Left hindlimb (tissue), 1 donor: ENCODE data around the gene KBTBD12.
A peak's percentile ranks its signal among the peaks of the same experiment; 100 is the strongest.

Source experiments
- DNase-seq: peaks from one replicate; pipeline ENCODE4 v3.0.0-alpha.2; 2018

Gene KBTBD12

DNA sequence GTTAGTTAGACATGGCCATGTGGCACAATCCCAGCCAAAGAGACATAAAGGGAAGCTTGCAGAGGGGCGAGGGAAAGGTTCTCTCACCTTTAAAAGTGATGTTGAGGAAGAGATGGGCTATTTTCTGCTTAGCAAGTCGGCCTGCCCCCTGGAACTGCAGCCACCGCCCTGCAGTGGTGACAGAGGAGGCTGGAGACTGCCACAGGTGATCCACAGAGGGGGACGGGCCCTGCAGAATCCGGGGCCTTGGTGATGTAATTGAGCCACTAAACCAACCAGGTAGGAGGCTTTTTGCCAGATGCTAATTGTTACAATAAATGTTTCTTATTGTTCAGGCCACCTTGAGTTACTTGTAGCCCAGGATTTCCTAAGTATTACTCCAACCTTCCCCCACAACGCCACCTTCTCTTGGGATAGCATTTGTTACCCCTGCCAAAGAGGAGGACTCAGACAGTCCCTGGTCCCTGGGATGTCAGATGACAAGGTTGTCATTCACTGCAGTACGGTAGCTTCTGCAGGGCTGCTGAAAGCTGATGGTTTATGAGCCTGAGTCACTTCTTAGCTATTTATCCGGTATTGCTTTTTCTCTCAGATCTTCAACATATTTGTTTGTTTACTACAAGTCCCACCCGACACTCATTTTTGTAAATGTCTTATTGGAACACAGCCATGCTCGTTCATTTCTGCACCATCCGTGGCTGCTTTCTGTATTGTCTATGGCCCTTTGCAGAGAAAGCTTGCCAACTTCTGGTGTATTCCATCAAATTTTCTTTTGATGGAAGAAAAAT is 73.9 kb downstream of the KBTBD12 start:
- DNase-seq = no peak

DNA sequence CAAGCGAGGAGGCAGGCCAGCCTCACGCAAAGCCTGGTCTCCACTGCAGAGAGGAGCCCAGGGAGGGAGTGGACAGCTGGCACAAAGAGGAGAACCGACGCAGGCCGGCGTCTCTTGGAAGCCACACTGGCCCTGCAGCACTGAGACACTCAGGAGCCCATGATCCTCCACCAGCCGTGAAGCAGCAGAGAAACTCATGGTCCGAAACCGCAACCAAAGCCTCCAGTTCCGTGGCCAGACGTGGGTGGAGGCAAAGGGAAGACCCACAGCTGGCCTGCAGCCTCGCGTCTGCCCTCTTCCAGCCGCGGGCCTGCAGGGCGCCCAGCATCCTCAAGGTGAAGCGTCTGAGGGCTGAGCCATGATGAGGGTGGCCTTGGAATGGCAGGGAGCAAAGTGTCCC is 75.0 kb downstream of the KBTBD12 start:
- DNase-seq = no peak

DNA sequence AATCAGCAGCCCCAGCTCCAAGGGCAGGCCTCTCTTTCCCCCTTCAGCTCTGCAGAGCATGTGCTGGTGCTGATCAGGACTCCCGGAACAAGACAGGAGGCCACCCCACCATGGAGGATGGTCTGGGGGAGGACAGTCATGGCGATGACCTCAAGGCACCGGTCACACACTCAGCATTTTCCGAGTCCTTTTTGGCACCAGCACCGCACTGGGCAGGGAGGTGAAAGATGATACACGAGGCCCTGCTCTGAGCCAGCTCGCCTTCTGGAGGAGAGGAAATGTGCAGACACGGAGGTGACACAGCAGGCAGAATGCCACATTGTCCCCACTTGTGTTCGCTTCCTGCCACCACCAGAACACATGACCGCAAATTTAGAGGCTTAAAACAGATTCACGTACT is 75.4 kb downstream of the KBTBD12 start:
- DNase-seq = no peak

DNA sequence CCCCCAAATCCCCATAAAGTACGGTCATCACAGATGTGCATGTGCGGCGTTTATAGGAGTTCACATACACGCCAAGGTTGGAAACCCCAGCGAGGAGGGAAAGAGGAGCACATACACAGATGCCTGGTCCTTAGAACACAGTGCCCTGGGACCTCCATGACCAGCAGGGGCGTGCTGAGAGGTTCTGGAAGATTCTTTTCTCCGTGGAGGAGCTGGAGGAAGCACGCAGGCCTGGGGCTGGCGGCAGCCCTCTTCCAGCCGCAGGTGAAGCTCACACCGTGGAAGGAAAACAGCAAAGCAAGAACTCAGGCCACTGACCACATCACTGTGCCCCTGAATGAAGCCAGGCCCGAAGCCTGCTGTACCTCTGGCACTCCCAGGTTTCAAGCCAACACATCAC is 76.2 kb downstream of the KBTBD12 start:
- no peak for DNase-seq

DNA sequence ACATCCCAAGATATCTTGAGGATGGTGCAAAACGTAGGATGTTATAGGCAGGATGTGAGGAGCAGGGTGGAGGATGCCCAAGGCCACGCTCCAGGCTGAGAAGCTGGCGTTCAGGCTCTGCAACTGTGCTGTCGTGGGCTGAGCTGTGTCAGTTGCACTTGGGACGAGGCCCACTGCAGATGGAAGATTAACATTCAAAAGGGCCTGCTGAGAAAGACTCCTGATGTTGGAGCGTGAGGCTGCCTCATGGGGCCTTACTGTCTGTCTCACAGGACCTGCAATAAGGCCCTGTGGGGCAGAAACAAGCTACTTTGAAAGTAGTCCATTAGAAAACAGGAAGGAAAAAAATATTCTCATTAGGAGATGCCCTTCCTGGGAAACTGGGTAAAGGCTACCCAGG is 76.6 kb downstream of the KBTBD12 start:
- no peak for DNase-seq

DNA sequence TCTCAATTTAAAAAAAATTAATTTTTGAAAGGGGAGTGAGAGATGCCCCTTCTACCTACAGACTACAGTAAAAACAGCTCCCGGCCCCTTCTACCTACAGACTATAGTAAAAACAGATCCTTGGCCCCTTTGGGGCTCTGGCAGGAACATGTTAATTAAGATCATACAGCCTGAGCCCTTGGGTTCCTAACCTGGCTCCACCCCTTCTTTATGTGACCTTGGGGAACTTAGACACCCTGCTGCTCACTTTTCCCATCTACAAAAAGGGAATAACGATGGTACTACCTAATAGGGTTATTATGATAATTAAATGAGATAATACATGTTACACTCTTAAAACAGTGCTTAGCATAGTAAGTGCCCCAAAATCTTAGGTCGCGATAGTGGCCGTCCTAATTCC is 77.1 kb downstream of the KBTBD12 start:
- DNase-seq = no peak

DNA sequence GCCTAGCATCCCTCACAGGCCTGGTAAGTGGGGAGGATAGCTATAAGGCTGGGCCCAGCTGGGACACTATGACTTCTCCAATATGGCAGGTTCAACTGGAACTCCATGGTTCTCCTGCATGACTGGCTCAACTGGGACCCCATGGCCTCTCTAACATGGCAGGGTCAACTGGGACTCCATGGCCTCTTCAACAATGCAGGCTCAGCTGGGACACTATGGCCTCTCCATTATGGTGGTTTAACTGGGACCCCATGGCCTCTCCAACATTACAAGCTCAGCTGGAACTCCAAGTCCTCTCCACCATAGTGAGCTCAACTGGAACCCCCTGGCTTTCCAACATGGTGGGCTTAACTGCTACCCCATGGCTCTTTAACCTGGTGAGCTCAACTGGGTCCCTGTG is 79.0 kb downstream of the KBTBD12 start:
- no peak for DNase-seq

DNA sequence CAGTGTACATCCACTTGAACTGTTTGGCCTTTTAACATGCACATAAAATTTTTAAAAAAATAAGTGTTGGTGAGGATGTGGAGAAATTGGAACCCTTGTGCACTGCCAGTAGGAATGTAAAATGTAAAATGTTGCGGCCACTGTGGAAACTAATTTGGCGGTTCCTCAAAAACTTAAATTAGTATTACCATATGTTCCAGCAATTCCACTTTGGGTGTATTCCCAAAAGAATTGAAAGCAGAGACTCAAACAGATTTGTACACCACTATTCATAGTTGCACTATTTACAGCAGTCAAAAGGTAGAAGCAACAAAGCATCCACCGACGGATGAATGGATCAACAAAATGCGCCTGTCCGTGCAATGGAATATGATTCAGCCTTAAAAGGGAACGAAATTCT is 82.0 kb downstream of the KBTBD12 start:
- no peak for DNase-seq

DNA sequence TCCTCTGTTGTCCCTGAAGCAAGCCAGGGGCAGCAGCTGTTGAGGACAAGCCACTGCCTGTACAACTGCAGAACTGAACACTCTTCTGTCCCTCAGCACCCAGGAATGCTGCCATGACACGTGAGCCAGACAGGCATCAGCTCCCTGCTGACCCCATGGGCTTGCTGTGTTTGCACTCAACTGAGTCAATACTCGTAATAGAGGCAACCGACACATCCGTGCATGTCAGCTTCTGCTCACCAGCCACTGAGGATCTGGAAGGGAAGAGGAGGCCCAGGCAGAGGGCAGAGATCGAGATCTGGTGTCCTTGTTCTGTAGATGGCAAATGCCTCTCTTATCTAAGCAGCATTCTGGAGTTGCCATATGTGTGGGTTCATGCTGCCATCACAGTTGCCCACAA is 82.9 kb downstream of the KBTBD12 start:
- DNase-seq = no peak

DNA sequence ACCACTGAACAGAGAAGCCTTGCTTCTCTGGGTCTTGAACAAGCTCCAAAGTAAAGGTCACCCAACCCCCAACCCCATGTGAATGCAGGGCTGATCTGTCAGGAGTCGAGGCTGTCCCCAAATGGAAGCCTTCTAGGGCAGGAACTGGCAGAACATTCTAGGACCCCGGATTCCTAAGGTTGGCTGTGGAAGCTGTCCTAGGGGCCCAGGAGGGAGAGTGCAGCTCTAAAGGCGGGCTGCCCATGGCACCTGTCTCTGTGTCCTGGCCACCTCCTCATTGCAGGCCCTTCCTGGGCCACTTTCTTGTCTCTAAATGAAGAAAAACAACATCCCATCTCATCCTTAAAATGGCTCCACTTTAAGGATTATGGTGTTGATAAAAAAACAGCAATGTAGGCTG is 83.6 kb downstream of the KBTBD12 start:
- DNase-seq = no peak

DNA sequence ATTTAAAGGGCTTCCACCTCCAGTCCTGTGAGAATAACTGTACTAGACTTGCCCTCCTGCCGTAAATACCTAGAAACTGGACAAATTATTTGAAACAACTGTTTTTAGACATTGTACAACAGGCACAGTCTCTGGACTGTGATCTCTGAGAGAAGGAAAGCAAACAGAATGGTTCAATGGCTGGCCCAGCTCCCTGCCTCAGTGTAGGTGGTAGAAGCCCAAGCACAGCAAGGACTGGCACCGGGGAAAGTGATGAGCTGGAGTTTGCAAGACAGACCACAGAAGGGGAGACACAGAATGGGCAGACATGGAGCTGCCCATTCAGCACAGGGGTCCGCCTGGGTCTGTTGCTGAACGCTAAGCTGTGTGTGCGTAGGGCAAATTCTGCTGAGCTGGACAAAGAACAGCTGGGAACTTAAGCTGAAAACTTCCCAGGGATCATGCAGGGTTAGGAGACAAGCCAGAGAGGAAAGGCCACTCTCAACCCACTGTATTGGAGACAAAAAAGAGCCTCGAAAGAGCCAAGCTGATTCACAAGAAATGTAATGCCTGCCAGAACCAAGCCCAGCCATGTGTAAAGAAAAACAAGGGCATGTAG is 84.6 kb downstream of the KBTBD12 start:
- DNase-seq = no peak

DNA sequence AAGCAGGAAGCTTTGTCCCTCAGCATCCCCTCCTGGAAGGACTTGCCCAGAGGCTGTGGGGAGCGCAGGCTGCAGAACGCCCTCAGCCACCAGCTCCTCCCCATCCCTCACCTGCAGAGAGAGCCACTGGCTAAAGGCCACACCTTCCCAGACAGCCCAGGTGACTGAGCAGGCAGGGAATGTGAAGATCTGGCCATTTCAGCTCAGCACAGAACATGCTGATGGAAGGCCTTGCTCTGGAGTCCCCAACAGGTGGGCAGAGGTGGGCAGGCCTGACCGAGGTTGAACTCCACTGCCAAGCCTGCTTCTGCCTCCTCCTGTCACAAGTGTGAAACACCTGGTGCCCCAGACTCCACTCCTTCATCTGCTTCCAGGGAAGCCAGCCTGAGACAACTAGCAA is 86.5 kb downstream of the KBTBD12 start:
- no peak for DNase-seq

DNA sequence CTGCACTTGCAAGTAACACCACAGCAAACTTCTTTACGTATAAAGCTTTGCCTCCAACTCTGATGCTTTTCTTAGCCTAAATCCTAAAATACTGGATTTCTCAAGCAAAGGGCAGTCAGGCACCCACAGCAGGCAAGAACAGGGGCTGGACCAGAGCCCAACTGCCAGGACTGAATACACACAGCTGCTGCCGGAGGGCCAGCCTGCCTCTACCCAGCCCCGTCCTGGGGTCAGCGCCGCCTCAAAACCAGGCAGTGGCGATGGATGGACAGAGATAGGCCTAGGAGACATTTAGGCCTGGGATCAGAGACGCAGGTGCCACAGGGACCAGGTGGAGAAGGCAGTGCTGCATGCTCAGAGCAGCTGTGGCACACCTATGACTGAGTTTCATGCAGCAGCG is 89.6 kb downstream of the KBTBD12 start:
- no peak for DNase-seq

DNA sequence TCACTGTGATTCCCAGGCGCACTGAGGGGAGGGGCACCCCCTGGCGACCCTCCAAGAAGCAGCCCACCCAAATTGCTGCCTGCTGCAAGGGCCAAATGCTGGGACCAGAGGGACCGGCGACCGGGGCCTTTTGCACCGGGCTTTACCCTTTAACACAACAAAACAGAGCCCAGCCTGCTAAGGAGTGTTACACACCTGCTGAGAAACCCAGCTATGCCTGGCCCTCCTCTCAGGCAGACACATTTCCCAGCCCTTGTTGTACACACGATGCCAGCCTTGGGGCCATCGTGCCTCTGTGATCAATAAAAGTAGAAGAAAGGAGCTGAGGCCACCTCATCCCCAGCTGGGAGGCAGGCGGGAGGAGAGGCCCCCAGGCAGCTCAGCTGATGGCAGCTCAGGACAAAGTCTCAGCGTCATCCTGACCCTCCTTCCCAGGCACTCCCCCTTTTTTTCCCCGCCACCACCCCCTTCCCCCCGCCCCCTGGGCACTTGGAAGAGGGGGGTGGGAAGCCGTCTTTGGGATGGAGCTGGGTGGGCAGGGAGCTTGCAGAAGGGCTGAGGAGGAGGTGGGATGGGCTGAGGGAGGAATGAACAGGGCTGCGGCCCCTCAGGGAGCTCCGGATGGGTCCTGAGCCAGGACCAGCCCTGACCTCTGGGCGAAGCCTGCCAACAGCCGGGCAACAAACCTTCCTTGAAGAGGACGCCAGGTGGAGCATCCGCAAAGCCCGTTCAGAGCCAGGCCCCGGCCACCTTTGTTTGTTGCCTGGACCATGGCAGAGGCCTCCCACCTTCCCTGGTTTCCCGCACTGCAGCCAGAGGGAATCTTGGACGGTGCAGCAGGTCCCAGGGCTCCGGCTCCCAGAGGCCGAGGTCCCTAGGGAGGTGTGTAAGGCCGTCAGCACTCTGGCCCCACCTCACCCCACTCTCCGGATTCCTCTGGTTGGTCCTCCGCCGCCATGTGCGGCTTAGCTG is 91.3 kb downstream of the KBTBD12 start:
- DNase-seq = no peak

DNA sequence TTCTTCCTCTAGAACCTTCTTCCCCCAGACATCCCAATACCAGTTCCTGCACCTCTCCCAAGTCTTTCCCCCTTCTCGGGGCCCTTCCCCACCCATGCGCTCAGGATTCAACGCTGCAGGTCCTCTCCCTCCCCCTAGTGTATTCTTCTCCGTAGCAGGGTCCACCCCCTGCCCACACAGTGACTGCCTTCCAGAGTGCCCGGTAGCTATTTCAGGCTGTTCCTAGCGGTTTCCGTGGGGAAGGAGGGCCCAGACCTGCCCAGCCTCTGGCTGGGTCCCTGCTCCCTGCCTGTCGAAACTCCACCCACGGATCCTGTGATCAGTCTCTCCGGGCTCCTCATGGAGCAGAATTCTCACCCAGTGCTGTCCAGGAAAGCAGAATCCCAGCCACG is 92.0 kb downstream of the KBTBD12 start:
- DNase-seq = no peak

DNA sequence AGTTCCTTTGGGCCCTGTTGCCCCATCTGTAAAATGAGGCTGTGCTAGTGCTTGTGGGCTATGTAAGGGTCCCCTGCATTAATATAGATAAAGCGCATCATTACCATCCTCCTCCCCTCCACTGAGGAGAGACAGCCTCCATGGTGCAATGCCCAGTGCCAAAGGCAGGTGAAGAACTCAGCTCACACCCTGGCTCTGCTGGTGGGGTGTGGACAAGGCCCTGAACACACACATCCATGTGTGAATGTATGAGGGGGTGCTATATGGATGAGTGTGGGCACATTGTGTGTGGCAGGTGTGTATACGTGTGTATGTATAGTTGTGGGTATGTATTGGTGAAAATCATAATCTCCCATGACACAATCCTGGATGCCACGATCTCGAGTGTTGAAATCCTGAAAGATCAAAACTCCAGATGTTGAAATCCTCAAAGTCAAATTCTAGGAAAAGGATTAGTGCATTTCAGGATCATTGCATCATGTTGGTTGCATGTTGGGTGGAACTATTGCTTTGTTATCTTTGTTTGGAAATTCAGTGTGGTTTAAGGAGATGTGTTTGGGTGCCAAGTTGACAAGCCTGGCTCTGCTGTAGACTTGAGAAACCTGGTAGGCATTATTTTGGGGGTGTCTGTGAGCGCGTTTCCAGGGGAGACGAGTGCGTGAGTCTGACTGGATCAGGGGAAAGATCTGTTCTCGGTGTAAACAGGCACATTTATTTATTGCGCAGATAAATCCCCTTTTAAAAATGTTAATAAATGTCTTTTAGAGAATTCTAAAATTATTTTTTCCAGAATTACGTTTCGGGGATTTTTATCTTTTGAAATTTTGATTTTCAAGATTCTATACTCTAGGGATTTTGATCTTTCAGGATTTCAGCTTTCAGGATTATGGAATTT is 95.2 kb downstream of the KBTBD12 start:
- DNase-seq = no peak

DNA sequence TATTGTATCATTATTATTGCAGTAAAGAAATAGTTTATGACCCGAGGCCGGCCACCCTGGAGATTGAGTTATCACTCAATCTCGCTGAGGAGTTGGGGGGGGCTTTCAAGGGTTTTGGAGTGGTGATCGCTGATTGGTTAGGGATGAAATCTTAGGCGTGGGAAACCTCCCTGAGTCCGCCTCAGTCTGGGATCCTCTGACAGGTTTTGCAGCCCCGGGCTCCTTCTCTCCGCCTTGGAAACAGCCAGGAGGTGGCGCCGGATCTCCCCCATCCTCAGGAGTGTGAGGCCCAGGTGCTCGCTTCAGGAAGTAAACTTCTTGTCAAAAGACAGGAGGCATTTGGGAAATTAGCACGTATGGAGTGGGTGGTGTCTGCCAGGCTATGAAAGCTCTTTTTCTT is 96.1 kb downstream of the KBTBD12 start:
- peak; percentile 49 for DNase-seq

DNA sequence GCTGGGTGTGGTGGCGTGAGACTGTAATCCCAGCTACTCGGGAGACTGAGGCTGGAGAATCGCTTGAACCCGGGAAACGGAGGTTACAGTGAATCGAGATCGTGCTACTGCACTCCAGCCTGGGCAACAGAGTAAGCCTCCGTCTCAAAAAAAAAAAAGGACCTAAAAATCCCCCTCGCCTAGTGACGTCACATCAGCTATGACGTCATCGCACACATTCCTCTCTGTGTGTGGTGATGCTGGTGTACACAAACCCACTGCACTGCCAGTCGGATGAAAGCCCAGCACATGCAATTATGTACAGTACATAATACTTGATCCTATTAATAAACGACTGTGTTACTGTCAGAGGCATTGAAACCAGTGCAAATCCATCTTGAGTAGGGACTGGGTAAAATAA is 97.0 kb downstream of the KBTBD12 start:
- DNase-seq = no peak

DNA sequence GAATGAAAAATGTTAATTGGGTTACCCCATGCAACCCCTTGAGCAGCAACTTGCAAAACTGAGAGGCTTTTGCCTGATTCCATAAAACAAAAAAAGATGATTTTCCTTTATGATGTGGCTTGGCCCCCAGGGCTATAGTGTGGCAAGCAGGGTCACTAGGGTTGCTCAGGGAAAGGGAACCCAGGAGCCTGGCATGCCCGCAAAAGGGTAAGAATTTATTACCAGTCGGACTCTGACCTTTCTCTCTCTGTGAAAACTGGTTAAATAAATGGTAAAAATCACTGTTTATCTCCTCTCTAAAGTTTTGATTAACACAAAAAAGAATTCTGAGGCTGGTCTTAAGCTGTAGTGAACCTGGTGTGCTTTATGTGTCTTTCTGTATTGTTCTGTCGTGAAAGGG is 99.5 kb downstream of the KBTBD12 start:
- no peak for DNase-seq

DNA sequence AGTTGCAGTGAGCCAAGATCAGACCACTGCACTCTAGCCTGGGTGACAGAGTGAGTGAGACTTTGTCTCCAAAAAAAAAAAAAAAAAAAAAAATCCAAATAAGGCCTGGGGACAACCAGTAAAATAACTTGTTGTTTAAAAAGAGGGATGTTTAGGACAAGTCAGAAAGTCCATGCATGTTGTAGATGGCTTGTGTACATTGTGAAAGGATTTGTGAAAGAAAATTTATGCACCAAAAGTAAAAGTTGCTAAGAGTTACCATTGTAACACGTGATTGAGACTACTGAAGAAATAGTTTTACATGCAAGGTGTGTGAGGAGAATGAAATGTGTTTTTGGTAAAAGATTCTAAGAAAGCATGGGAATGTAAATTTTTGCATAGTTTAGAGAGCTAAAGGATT is 101.5 kb downstream of the KBTBD12 start:
- DNase-seq = no peak

DNA sequence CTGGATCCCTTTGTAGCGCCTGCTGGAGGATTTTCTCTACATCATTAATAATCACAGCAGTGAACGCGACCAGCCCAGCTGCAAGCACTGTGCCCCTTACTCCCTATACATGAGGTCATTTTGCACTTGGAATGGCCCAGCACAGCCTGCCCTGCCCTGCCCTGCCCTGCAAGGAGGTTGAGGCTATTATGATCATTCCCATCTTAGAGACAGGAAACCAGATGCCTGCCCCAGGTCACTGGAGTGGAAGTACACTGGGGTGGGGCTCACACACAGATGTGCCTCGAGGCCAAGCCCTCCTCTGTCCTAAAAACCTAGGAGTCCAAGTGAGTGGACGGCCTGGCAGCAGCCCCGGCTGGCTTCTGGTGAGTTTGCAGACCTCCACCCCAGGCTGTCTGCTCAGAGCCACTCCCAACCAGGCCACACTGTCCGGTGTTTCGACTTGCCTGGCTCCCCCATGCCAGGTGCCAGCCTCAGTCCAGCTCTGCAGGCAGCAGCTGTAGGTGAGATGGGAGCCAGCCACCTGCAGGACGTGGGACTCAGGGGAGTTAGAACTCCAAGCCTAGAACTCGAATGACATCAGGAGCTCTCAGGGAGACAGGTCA is 106.8 kb downstream of the KBTBD12 start:
- DNase-seq = no peak

DNA sequence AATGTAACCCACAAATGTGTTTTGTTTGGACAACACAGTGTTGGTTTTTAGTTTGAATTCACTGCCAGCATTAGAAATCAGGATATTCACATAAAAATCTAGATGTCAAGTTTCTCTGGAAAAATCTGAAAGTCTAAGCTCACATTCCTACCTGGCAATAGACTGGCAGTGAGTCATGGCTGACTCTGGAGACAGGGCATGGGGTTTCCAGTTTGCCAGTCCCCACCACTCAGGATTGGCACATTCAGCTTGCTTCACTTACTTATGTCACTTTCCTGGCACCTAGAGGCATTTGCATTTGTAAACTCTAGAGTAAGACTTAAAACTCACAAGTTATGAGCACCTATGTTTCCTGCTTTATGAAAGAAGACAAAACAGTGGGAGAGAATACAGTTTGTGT is 118.1 kb downstream of the KBTBD12 start:
- no peak for DNase-seq
